WTC11 (cell line): ENCODE results near the gene CHD9. TPM values are rescaled to one million over a fixed set of nuclear protein-coding genes. Genes with fewer than 3 reads are reported as not detected.

Source experiments
- ATAC-seq: fragments of 200-7000 bp; cut with Tn5 transposase; 2 replicates; pipeline ENCODE4 v1.10.0; 2021; ENCODE audit warnings: mild to moderate bottlenecking, moderate library complexity
- CTCF ChIA-PET: fragments of 300-600 bp; sonication (Branson Sonifier 250); formaldehyde crosslinking; loops from one replicate; lab custom pipeline; 2021; ENCODE audit warnings: antibody characterized with exemption; lab: Charles Lee
- POLR2A ChIA-PET: fragments of 350-600 bp; sonication (Branson Sonifier 250); formaldehyde crosslinking; loops from one replicate; lab custom pipeline; 2021; ENCODE audit warnings: antibody characterized with exemption; lab: Charles Lee
- DNase-seq: peaks from one replicate; pipeline ENCODE4 v3.0.0; 2021; ENCODE audit warnings: low spot score
- H3K27ac Mint-ChIP-seq: 2 replicates; pipeline ENCODE4 v1.8.0; 2021; ENCODE audit warnings: mixed read lengths
- H3K27me3 Mint-ChIP-seq: 2 replicates; pipeline ENCODE4 v1.8.0; 2021; ENCODE audit warnings: low read depth, mild to moderate bottlenecking, moderate library complexity, mixed read lengths
- H3K36me3 Mint-ChIP-seq: 2 replicates; pipeline ENCODE4 v1.8.0; 2021; ENCODE audit warnings: mixed read lengths
- H3K4me1 Mint-ChIP-seq: 2 replicates; pipeline ENCODE4 v1.8.0; 2022; ENCODE audit warnings: mixed read lengths
- H3K4me3 Mint-ChIP-seq: 2 replicates; pipeline ENCODE4 v1.8.0; 2021; ENCODE audit warnings: mild to moderate bottlenecking, moderate library complexity, mixed read lengths
- H3K9me3 Mint-ChIP-seq: 2 replicates; pipeline ENCODE4 v1.8.0; 2021; ENCODE audit warnings: mixed read lengths
- CBFB ChIP-seq: sonication (generic); formaldehyde crosslinking; IDR thresholded peaks from 2 replicates; pipeline ENCODE4 v1.8.1; 2022; ENCODE audit warnings: mild to moderate bottlenecking, low read depth, missing genetic modification reagents
- CREM ChIP-seq: sonication (generic); formaldehyde crosslinking; IDR thresholded peaks from 2 replicates; pipeline ENCODE4 v1.8.1; 2022; ENCODE audit warnings: mild to moderate bottlenecking, missing genetic modification reagents, moderate library complexity
- EMX1 ChIP-seq: fragments of 250-450 bp; sonication (Bioruptor Pico); IDR thresholded peaks from 2 replicates; pipeline ENCODE4 v1.8.0; 2021; ENCODE audit warnings: mild to moderate bottlenecking
- FOXP1 ChIP-seq: sonication (generic); formaldehyde crosslinking; IDR thresholded peaks from 2 replicates; pipeline ENCODE4 v1.8.0; 2022; ENCODE audit warnings: missing genetic modification reagents, mild to moderate bottlenecking, moderate library complexity, borderline replicate concordance
- GTF2I ChIP-seq: fragments of 250-450 bp; sonication (Bioruptor Pico); conservative IDR thresholded peaks from 2 replicates; pipeline ENCODE4 v1.4.0; 2021; ENCODE audit warnings: mild to moderate bottlenecking
- MXD4 ChIP-seq: fragments of 250-450 bp; sonication (Bioruptor Pico); IDR thresholded peaks from 2 replicates; pipeline ENCODE4 v1.8.0; 2021; ENCODE audit warnings: mild to moderate bottlenecking, moderate library complexity, borderline replicate concordance
- SP1 ChIP-seq: sonication (generic); formaldehyde crosslinking; conservative IDR thresholded peaks from 2 replicates; pipeline ENCODE4 v1.8.1; 2022; ENCODE audit warnings: missing genetic modification reagents
- ZNF138 ChIP-seq: sonication (generic); formaldehyde crosslinking; conservative IDR thresholded peaks from 2 replicates; pipeline ENCODE4 v1.8.1; 2022; ENCODE audit warnings: mild to moderate bottlenecking, moderate library complexity, missing genetic modification reagents
- ZNF232 ChIP-seq: sonication (generic); formaldehyde crosslinking; IDR thresholded peaks from 2 replicates; pipeline ENCODE4 v1.8.0; 2022; ENCODE audit warnings: mild to moderate bottlenecking, missing genetic modification reagents
- total RNA-seq: library from RNA; stranded (reverse); gene quantifications from 3 replicates; pipeline ENCODE4 v1.2.3, GENCODE V29; 2021
- TF ChIP-seq, protein P1 (sequence below): sonication (generic); formaldehyde crosslinking; IDR thresholded peaks from 2 replicates; pipeline ENCODE4 v1.8.1; 2022; ENCODE audit warnings: missing genetic modification reagents, borderline replicate concordance
- TF ChIP-seq, protein P2 (sequence below): sonication (generic); formaldehyde crosslinking; conservative IDR thresholded peaks from 2 replicates; pipeline ENCODE4 v1.8.1; 2022; ENCODE audit warnings: mild to moderate bottlenecking, missing genetic modification reagents
- TF ChIP-seq, protein P3 (sequence below): sonication (generic); formaldehyde crosslinking; IDR thresholded peaks from 2 replicates; pipeline ENCODE4 v1.8.0; 2022; ENCODE audit warnings: mild to moderate bottlenecking, missing genetic modification reagents
- TF ChIP-seq, protein P4 (sequence below): fragments of 250-450 bp; sonication (Bioruptor Pico); IDR thresholded peaks from 2 replicates; pipeline ENCODE4 v1.9.0; 2021; ENCODE audit warnings: mild to moderate bottlenecking
- TF ChIP-seq, protein P5 (sequence below): fragments of 250-450 bp; sonication (Bioruptor Pico); IDR thresholded peaks from 2 replicates; pipeline ENCODE4 v2.1.2; 2022; ENCODE audit warnings: mild to moderate bottlenecking, moderate library complexity
- TF ChIP-seq, protein P6 (sequence below): sonication (generic); formaldehyde crosslinking; IDR thresholded peaks from 2 replicates; pipeline ENCODE4 v1.8.1; 2023; ENCODE audit warnings: mild to moderate bottlenecking, missing genetic modification reagents, borderline replicate concordance

CHD9 gene
- total RNA-seq, 1 experiment from 2014 or later = 31.3 TPM

DNA sequence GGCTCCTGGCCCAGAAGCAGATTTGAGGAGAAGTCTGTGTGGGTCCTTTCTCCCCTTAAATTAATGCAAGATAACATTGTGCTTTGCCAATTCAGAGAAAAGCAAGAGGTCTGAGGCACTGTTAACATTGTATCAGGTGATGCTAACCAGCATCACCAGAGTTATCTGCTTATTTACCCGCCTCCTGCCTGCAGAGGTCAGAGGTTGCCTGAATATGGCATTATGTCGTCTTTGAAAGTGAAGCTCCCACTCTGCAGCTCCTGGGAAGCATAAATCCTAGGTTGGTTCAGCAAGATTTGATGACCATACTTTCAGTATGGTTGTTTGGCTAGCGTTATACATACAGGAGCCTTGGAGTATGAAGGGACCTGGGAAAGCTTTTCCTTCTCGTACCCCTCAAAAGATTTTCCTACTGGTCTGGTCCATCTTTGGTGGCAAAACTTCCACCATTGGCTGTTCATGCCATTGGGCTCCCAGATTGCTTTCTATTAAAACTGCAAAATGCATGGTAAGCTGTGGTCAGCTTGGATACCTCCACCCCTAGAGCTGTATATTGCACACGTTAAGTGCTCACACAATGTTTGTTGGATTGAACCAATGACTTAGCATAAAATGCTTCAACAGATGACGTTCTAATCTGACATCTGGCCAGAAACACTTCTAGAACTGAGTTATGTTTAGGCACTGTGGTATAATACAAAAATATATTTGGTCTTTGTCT lies 24.1 kb downstream of the CHD9 start (continued):
- TF ChIP-seq, protein P1, sequence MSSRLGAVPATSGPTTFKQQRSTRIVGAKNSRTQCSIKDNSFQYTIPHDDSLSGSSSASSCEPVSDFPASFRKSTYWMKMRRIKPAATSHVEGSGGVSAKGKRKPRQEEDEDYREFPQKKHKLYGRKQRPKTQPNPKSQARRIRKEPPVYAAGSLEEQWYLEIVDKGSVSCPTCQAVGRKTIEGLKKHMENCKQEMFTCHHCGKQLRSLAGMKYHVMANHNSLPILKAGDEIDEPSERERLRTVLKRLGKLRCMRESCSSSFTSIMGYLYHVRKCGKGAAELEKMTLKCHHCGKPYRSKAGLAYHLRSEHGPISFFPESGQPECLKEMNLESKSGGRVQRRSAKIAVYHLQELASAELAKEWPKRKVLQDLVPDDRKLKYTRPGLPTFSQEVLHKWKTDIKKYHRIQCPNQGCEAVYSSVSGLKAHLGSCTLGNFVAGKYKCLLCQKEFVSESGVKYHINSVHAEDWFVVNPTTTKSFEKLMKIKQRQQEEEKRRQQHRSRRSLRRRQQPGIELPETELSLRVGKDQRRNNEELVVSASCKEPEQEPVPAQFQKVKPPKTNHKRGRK (CRISPR knock-in tag) = no peak
- no peak for TF ChIP-seq ZNF138
- TF ChIP-seq ZNF232 (CRISPR knock-in tag) = no peak
- TF ChIP-seq, protein P2, sequence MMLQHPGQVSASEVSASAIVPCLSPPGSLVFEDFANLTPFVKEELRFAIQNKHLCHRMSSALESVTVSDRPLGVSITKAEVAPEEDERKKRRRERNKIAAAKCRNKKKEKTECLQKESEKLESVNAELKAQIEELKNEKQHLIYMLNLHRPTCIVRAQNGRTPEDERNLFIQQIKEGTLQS (CRISPR knock-in tag) = no peak

DNA sequence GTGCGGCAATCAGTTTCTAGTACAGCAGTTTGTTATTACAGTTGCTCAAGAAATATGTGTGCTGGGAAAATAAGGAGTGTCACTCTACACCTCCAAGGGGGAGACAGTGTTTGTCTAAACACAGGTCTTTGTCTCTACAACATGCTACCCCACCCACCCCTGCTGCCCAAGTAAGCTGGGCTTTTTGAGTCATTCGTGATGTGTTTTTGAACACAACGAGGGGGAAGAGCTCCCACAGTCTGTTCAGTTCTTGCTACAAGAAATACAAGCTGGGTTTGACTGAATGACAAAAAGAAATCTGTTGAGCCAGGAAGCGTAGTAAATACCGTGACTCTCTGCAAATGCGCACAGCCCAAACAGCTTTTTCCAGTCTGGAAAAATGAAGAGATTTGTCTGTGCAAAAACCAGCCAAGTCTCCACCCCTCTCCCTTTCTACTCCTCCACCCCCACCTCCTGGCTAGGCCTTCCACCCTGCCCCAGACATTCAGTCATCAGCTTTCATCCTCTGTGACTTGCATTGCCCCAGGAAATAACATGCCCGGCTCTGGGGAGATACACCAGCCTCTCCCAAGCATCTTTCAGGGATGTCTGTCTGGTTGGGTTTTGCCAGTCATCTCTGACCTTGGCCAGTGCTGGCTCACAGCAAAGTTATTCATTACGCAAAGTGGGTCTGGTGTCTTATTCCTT lies 25.7 kb downstream of the CHD9 start:
- H3K9me3 Mint-ChIP-seq = peaks cover 18% of the 10 kb centered on the region
- DNase-seq (no peak), ATAC-seq (peak; percentile 80)
- no peaks in the 10 kb centered on the region for H3K27me3 Mint-ChIP-seq
- ChIA-PET POLR2A (no interaction called here), CTCF (interaction anchor here (1.6 kb wide), 1 partner anchor 26 kb away, joined by 4 read pairs; the partner anchor contains the start of gene CHD9)
- peak overlapping the region; percentile 87 for H3K27ac Mint-ChIP-seq
- peaks cover 19% of the 10 kb centered on the region for H3K36me3 Mint-ChIP-seq
- peaks cover 60% of the 10 kb centered on the region for H3K4me1 Mint-ChIP-seq
- TF ChIP-seq MXD4 (CRISPR knock-in tag) (no peak), SP1 (CRISPR knock-in tag) (no peak), CBFB (CRISPR knock-in tag) (no peak), EMX1 (CRISPR knock-in tag) (no peak), GTF2I (CRISPR knock-in tag) (no peak), FOXP1 (no peak)
- TF ChIP-seq, protein P3, sequence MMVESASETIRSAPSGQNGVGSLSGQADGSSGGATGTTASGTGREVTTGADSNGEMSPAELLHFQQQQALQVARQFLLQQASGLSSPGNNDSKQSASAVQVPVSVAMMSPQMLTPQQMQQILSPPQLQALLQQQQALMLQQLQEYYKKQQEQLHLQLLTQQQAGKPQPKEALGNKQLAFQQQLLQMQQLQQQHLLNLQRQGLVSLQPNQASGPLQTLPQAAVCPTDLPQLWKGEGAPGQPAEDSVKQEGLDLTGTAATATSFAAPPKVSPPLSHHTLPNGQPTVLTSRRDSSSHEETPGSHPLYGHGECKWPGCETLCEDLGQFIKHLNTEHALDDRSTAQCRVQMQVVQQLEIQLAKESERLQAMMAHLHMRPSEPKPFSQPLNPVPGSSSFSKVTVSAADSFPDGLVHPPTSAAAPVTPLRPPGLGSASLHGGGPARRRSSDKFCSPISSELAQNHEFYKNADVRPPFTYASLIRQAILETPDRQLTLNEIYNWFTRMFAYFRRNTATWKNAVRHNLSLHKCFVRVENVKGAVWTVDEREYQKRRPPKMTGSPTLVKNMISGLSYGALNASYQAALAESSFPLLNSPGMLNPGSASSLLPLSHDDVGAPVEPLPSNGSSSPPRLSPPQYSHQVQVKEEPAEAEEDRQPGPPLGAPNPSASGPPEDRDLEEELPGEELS (CRISPR knock-in tag) = no peak
- TF ChIP-seq, protein P4, sequence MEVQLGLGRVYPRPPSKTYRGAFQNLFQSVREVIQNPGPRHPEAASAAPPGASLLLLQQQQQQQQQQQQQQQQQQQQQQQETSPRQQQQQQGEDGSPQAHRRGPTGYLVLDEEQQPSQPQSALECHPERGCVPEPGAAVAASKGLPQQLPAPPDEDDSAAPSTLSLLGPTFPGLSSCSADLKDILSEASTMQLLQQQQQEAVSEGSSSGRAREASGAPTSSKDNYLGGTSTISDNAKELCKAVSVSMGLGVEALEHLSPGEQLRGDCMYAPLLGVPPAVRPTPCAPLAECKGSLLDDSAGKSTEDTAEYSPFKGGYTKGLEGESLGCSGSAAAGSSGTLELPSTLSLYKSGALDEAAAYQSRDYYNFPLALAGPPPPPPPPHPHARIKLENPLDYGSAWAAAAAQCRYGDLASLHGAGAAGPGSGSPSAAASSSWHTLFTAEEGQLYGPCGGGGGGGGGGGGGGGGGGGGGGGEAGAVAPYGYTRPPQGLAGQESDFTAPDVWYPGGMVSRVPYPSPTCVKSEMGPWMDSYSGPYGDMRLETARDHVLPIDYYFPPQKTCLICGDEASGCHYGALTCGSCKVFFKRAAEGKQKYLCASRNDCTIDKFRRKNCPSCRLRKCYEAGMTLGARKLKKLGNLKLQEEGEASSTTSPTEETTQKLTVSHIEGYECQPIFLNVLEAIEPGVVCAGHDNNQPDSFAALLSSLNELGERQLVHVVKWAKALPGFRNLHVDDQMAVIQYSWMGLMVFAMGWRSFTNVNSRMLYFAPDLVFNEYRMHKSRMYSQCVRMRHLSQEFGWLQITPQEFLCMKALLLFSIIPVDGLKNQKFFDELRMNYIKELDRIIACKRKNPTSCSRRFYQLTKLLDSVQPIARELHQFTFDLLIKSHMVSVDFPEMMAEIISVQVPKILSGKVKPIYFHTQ (CRISPR knock-in tag) = no peak
- TF ChIP-seq, protein P5, sequence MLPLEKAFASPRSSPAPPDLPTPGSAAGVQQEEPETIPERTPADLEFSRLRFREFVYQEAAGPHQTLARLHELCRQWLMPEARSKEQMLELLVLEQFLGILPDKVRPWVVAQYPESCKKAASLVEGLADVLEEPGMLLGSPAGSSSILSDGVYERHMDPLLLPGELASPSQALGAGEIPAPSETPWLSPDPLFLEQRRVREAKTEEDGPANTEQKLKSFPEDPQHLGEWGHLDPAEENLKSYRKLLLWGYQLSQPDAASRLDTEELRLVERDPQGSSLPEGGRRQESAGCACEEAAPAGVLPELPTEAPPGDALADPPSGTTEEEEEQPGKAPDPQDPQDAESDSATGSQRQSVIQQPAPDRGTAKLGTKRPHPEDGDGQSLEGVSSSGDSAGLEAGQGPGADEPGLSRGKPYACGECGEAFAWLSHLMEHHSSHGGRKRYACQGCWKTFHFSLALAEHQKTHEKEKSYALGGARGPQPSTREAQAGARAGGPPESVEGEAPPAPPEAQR (CRISPR knock-in tag) = no peak
- H3K4me3 Mint-ChIP-seq = peak overlapping the region; percentile 14

DNA sequence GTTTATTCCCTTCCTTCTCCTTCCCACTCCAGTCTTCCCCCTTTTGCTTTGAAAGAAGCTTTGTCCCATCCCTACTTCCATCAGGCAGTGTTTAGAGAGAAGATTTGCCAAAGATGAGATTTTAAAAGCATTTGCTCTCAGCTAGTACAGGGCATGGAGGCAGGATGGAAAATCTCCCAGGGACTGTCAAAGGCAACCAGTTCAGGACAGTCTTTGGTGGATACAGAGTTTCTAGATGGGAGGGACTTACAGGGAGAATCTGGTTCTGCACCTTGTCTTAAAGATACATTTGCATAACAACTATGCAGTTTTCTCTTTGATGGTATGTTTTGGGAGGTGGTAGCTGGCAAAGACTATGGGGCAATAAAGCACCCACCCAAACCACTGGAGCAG lies 26.2 kb downstream of the CHD9 start:
- Mint-ChIP-seq H3K4me3 (peak overlapping the region; percentile 9; the same call in 1 of the 2 replicates), H3K4me1 (peaks cover 65% of the 10 kb centered on the region), H3K9me3 (peaks cover 13% of the 10 kb centered on the region), H3K27me3 (no peaks in the 10 kb centered on the region), H3K36me3 (peaks cover 13% of the 10 kb centered on the region), H3K27ac (peak overlapping the region; percentile 87)
- DNase-seq (no peak), ATAC-seq (peak; percentile 34; the same call in 1 of the 2 replicates)
- POLR2A ChIA-PET = no interaction called here
- CTCF ChIA-PET = interaction anchor here (1.6 kb wide), 1 partner anchor 26 kb away, joined by 4 read pairs; the partner anchor contains the start of gene CHD9
- no peak for TF ChIP-seq CREM (CRISPR knock-in tag)
- TF ChIP-seq, protein P6, sequence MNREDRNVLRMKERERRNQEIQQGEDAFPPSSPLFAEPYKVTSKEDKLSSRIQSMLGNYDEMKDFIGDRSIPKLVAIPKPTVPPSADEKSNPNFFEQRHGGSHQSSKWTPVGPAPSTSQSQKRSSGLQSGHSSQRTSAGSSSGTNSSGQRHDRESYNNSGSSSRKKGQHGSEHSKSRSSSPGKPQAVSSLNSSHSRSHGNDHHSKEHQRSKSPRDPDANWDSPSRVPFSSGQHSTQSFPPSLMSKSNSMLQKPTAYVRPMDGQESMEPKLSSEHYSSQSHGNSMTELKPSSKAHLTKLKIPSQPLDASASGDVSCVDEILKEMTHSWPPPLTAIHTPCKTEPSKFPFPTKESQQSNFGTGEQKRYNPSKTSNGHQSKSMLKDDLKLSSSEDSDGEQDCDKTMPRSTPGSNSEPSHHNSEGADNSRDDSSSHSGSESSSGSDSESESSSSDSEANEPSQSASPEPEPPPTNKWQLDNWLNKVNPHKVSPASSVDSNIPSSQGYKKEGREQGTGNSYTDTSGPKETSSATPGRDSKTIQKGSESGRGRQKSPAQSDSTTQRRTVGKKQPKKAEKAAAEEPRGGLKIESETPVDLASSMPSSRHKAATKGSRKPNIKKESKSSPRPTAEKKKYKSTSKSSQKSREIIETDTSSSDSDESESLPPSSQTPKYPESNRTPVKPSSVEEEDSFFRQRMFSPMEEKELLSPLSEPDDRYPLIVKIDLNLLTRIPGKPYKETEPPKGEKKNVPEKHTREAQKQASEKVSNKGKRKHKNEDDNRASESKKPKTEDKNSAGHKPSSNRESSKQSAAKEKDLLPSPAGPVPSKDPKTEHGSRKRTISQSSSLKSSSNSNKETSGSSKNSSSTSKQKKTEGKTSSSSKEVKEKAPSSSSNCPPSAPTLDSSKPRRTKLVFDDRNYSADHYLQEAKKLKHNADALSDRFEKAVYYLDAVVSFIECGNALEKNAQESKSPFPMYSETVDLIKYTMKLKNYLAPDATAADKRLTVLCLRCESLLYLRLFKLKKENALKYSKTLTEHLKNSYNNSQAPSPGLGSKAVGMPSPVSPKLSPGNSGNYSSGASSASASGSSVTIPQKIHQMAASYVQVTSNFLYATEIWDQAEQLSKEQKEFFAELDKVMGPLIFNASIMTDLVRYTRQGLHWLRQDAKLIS = no peak
- TF ChIP-seq, all 79 proteins: peak for 0
